RPMI8226 (cell line): ENCODE results near the gene HMCN2.
"Not testable (repeated sequence)": the region's sequence is repeated elsewhere in the genome, so short reads cannot be mapped to it uniquely, and the experiment has no call there.

Source experiments
- DNase-seq: peaks from one replicate; pipeline ENCODE4 v3.0.0-alpha.2; 2015

Gene HMCN2

GRCh38 chr9:130333041-130333711 is 67.6 kb downstream of the HMCN2 start:
- DNase-seq, result peak; percentile 44

DNA sequence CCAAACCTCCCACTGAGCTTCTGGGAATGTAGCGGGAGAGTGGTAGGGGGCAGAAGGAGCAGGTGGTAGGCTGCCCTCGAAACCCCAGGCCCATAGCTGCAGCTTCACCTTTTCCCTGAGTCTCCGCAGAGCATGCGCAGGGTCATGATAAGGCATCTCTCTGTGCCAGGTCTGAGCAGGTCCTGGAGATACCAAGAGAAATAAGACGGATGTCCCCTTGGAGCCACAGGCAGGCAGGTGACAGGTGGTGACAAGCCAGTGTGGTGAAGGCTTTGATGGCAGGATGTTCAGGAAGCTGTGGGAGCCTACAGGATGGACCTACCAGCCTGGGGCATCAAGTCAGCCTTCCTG is 68.1 kb downstream of the HMCN2 start:
- DNase-seq, result no peak

DNA sequence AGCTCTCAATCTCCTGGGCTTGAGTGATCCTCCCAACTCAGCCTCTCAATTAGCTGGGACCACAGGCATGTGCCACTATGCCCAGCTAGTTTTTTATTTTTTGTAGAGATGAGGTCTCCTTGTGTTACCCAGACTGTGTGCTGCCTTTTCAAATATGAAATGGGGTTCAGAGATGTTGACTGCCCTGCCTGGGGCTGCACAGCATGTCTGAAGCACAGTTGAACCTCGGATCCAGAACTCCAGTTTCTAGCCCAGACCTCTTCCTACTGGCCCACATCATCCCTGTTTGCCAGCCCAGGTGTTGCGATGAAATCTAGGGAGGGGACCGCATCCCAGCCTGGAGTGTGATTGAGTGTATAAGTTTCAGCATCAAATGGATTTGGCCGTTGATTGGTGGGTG is 69.4 kb downstream of the HMCN2 start:
- no peak for DNase-seq

GRCh38 chr9:130336027-130336610 is 70.6 kb downstream of the HMCN2 start:
- no peak for DNase-seq

DNA sequence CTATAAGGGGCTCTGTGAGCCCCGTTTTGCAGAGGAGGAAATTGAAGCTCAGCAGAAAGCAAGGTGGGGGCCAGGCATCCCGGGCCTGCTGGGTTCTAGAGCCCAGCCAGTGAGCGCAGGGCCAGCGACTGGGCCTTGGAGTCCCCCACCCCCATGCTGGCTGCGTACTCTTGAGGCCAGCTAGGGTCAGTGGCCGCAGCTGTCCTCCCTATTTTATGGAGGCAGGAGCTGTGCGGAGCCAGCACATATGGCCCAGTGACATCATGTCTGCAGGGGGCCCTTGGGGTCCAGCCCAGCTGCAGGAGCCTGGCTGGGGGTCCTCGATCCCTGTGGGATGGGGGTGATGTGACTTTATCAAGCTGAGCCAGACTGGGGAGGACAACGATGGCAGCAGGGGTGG is 71.3 kb downstream of the HMCN2 start:
- DNase-seq, result no peak

GRCh38 chr9:130337318-130337717 is 71.8 kb downstream of the HMCN2 start:
- DNase-seq, result peak; percentile 78

DNA sequence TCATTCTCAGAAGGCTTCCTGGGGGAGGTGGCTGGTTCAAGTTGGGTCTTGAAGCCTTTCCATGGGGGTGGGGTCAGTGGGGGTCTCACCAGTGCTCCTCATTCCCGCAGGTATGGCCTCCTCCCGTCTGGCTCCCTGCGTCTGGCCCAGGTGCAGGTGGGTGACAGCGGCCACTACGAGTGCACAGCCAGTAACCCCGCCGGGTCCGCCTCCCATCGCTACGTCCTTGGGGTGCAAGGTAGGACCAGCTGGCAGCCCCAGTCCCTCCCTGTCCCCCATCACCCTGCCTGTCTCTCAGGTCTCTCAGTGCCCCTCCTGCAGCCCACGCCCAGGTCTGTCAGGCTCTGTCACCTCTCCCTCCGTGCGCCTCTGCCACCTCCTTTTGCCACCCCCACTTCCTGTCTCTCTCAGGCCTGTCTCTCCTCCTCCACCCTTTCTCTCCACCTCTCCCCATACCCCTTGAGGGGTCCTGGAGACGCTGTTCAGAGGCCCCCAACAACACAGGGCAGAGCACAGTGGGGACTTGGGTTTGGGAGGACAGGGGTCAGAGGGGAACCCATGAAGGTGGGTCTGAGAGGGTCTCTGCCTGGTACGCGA is 72.3 kb downstream of the HMCN2 start:
- no peak for DNase-seq

- DNase-seq, result not testable (repeated sequence)
These were observed 73.3 kb downstream of the HMCN2 start for GRCh38 chr9:130338891-130339290.

DNA sequence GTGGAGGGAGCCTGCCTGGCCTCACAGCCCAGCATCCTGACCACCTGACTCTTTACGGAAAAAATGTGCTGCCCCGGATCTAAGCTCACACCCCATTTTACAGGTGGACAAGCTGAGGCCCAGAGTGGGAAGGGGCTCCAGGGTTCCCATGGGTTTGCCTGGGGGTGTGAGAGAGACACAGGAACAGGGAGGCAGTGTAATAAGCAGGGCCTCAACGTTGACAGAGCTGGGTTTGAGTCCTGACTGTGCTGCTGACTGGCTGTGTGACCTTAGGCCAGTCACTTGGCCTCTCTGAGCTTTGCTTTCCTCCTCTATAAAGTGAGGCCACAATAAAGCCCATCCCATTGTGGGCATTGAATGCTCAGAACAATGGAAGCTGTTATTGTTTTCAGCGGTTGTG is 73.7 kb downstream of the HMCN2 start:
- no peak for DNase-seq

DNA sequence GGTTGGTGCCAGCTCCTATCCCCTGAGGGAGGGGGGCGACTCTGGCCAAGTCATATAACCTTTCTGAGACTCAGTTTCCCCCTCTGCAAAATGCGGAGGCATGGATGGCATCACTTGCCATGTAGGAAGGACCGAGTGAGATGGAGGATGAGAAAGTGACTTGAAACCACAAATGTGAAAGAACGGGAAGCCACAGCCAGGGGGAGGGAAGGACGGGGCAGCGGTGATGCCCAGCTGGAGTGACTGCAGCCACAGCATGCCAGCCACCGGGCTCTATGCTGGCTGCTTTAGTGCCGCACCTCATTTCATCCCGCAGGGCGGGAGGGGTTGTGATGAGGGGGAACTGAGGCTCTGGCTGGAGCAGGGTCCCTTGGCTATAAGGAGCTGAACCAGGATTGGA is 74.5 kb downstream of the HMCN2 start:
- DNase-seq, result peak; percentile 44

- DNase-seq, result not testable (repeated sequence)
These were observed 75.0 kb downstream of the HMCN2 start for GRCh38 chr9:130340557-130340956.

DNA sequence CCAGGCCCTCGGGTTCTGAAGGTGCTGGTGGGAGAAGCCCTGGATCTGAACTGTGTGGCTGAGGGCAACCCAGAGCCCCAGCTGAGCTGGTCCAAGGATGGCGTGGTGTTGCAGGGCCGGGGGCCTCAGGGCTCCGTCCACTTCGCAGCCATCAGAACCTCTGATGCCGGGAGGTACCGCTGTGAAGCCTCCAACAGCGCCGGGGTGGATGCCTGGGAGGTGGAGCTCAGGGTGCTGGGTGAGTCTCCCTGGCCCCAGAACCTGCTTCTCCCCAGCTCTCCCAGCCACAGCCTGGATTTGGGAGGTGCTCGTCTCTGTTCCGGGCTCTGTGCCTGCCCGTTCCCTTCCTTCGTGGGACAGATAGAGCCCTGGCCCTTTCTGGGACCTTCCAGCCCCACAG is 75.6 kb downstream of the HMCN2 start:
- DNase-seq, result no peak

GRCh38 chr9:130341839-130342713 is 76.5 kb downstream of the HMCN2 start:
- no peak for DNase-seq

DNA sequence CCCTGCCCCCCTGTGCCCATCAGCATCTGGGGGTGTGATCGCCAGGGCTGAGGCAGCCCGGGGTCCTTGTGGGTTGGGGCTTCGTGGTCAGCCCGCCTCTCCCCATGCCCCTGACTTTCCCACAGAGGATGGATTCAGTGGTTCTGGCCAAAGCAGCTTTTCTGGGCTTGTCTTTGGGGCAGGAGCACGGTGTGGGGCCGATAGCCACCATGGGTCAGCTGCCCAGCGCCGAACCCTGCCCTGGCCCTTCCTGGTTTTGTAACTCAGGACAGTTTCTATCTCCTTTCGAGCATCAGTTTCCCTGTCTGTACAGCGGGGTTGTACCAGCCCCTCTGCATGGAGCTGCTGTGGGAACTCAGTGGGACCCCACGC is 77.1 kb downstream of the HMCN2 start:
- no peak for DNase-seq

- DNase-seq, result no peak
These were observed 77.9 kb downstream of the HMCN2 start for GRCh38 chr9:130343445-130343918.

DNA sequence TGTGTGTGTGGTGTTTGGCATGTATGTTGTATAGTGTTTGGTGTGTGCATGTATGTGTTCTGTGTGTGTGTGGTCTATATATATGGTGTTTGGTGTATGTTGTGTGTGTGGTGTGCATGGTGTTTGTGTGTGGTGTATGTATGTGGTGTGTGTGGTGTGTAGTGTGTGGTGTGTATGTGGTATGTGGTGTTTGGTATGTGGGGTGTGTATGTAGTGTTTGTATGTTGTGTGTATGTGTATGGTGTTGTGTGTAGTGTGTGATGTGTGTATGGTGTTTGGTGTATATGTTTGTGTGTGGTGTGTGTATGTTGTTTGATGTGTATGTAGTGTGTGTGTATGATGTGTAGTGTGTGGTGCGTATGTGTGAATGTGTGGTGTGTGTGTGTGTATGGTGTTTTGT is 78.8 kb downstream of the HMCN2 start:
- no peak for DNase-seq

DNA sequence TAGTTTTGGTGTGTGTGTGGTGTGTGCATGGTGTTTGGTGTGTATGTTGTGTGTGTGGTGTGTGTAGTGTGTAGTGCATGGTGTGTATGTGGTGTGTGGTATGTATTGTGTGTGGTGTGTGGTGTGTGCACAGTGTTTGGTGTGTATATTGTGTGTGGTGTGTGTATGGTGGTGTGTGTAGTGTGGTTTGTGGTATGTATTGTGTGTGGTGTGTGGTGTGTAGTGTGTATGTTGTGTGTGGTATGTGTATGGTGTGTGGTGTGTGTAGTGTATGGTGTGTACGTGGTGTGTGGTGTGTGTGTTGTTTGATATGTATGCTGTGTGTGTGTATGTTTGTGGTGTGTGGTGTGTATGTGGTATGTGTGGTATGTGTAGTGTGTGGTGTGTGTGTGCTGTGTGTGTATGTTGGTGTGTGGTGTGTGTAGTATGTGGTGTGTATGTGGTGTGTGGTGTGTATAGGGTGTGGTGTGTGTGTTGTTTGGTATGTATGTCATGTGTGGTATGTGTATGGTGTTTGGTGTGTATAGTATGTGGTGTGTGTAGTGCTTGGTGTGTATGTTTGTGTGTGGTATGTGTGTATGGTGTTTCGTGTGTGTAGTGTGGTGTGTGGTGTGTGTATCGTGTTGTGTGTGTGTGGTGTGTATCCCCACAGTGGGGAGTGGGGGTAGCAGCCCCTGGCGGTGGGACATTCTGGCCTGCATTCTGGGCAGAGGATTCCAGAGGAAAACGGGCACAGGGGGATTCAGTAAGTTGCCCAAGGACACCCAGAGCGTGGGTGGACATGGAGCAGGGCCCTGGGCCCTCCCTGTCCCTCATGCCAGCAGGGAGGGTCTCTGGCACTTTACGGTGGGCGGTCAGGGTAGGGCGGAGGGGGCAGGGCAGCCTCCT is 79.7 kb downstream of the HMCN2 start:
- no peak for DNase-seq

DNA sequence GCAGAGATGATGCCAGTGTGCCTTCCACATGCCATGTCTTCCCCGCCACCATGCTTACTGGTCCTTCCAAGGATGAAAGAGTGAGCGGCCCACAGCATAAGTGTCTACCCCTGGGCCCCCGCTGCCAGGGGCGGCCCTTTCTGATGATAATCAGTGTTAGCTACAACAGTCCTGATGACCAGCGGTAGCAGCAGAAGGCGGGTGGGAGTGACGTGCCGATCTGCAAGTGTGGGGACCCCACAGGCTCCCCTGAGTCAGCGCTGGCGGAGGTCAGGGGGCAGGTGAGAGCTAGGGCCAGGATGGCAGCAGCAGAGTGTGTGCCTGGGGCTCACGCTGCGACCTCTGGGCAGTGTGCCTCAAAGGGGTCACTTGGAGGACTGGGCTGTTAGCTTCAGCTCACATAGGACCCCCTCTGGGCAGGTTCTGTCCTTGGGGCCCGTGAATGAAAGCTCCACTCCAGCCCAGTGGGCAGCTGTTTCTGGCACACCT is 80.4 kb downstream of the HMCN2 start:
- DNase-seq, result no peak

DNA sequence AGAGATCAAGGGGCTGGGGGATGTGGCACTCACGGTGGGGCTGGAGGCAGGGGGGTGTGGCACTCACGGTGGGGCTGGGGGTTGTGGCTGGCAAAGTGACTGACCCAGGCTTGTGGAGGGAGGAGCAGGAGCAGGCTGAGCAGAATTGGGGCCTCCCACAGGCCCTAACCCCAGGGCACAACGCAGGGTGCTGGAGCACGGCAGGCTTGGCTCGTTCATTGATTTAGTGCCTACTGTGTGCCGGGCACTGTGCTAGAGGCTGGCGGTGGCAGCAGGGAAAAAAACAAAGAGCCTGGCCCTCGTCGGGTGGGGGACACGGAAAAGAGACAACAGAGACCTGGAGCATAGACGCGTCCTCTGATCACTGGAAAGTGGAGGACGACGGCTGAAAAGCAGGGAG is 80.9 kb downstream of the HMCN2 start:
- no peak for DNase-seq

- DNase-seq, result no peak
These were observed 81.5 kb downstream of the HMCN2 start for GRCh38 chr9:130347036-130347435.

- DNase-seq, result peak; percentile 42
These were observed 82.4 kb downstream of the HMCN2 start for GRCh38 chr9:130347931-130348330.

DNA sequence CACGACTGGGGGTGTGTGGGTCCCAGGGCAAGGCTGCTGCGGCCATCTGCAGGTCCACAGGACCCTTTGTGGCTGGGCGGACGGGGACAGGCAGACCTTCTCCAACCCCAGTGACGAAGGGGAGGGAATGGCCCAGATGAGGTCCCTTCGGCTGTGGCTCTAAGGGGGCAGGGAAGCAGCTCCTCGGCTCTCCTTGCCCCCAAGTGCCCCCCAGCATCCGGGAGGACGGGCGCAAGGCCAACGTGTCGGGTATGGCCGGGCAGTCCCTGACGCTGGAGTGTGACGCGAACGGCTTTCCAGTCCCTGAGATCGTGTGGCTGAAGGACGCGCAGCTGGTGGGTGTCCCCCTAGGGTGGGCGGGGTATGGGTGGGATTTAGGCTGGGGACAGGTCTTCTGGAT is 82.8 kb downstream of the HMCN2 start:
- DNase-seq, result no peak
